Germinal center (tissue), 1 donor: ENCODE measurements around the gene LDLRAD3.
"Not testable (repeated sequence)": the region's sequence is repeated elsewhere in the genome, so short reads cannot be mapped to it uniquely, and the experiment has no call there.

Source experiments
- DNase-seq: peaks from one replicate; pipeline ENCODE4 v3.0.0; 2012; ENCODE audit warnings: mixed read lengths, low spot score

LDLRAD3 gene

DNA sequence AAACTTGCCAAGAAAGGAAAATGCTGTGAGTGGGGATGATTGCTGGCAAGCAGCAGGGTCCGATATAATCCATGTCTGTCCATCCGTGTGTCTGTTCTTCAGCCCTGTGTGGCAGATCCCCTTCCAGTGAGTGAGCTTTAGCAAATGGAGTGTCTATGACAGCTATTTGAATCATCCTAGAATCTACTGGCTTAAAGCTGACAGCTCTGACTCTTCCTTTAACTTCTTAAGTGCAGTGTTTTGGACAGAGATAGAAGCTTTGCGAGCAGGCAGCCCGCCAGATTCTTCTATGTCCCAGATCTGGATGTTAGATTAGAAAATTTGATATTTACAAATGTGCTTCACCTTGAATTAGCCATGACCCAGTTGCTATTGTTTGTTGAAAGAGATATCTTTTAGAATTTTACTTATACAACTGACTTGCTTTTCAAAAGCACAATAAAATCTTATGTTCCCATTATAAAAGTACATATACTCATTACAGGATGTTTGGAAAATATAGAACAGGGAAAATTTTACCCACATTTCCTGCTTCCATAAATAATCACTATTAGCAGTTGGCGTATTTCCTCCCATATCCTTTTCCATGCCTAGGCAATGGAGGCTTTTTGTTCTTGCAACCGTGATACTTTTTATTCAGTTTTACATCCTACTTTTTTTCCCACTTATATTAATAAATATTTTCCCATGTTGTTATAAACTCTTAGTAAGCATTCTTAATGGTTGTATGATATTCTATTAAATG lies 220.8 kb downstream of the LDLRAD3 start:
- no peak for DNase-seq

DNA sequence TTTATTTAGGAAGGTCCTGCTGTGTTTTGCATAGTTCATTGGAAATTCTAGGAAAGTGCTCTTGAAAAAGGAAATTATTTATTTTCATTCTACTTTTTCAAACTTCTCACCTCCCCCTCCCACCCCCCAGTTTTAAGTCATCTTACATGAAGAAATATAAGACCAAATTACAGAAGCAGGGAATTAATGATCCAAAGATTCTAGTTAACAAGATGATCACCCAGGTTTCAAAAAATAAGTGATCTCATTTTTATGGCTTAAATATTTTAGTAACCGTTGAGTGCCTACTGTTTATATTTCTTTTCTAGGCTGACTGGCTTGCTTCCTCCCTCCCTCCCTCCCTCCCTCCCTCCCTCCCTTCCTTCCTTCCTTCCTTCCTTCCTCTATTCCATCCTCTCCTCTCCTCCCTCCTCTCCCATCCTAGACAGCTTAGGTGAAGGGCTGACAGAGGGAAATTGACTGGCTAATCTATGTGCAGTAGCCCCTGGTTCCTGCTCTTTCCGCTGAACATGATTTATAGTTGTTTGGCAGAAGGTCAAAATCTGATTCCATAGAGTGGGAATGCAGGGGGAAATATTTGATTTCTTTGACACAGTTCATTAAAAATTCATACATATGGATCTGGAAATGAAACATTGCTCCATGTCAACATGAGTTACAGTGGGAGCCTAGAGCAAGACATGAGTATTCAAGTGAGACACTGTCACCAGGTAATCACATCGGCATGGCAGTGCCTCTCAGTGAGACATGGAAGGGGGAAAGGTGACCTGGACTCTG lies 221.9 kb downstream of the LDLRAD3 start:
- no peak for DNase-seq

DNA sequence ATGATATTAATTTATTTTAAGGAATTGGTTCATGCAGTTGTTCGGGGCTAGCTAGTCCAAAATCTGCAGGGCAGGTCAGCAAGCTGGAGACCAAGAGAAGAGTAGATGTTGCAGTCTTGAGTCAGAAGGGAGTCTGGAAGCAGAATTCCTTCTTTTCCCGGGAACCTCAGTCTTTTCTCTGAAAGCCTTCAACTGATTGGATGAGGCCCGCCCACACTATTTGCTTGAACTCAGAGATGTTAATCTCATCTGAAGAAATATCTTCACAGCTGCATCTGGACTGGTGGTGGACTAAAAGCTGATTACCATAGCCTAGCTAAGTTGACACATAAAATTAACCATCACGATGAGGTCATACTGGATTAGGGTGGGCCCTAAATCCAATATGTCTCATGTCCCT lies 223.2 kb downstream of the LDLRAD3 start:
- DNase-seq: no peak

DNA sequence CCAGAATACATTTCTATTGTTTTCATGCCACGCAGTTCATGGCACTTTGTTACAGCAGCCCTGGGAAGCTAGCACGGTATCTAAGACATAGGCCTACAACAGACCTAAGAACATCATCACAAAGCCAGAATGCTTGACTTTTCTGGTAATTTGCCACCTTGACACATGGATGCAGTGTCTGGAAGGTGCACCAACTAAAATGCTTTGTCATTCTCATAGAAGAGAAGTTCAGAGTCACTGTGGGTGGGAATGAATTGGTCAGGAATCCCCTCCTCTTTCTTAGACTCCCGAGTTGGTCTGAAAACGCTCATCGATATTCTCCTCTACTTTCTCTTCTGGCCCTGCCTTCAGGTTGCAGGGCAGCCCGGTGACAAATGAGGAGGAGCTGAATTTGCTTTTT lies 223.9 kb downstream of the LDLRAD3 start:
- DNase-seq: no peak

DNA sequence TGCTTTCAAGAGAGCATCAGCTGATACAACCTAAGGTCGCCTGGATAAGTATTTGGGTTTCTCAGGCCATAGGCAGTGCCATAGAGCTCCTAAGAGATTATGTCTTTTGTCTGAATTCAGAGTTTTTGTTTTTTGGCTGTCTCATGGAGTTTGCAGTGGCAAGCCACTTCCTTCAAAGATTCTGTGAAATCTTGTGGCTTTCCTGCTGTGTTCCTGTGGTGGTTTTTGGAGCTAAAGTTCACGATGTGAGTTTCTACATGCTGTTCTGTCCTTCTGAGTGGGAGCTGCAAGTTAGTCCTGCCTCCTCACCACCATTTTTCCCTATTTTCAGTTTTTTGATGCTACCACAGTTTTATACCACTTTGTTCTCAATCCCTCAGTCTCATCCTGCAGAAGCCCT lies 234.0 kb downstream of the LDLRAD3 start:
- no peak for DNase-seq

DNA sequence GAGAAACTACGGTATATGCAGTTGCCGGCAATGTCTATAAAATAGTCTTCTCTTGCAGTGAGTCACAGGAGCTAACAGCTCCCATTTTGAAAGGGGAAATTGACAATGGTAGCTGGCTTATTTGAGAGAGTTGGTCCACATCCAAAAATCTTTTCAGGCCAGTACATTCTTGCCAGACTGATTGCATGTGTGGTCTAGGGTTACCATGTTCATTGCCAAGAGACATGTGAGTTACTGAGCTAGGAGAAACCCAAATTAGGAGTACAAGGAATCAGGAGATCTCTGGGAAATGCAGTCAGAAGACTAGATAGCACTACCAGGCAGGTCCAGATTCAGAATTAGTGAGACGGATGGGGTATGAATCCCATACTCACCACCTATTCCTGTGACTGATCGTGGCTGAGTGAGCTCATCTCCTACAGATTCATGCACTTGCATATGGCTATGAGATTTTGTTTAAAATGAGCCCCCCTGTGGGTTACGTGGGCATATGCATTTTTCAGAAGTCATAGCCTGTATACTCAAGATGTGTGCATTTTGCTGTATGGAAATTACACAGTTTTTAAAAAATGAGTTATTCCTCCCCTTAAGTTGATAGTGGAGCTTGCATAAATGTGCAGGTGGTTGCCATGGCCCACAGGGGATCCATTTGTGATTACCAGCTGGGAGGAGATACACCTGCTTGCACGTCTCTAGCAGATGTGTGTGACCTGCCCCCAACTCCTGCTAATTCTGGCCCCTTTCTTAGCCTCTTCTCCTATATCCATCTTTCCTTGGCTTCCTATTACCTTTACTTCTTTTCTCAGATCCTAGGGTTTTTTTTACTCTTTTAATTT lies 242.7 kb downstream of the LDLRAD3 start:
- DNase-seq: peak; percentile 21

DNA sequence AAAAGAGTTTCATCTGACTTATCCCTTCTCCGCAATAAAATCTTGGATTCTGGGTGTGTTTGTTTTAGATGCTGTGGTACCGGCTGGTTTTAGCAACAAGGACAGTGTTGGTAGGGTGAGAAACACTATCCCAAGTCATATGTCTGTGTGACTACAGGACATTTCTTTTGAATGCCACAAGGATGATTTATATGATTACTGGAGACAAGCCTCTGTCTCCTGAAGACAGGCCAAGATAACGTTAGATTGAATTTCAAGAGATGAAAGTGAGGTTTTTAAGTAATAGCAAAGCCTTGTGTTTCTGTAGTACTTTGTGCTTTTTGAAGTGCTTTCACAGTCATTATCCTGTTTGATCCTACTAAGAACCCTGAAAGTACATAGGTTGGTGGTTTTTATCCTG lies 243.8 kb downstream of the LDLRAD3 start:
- DNase-seq: no peak

DNA sequence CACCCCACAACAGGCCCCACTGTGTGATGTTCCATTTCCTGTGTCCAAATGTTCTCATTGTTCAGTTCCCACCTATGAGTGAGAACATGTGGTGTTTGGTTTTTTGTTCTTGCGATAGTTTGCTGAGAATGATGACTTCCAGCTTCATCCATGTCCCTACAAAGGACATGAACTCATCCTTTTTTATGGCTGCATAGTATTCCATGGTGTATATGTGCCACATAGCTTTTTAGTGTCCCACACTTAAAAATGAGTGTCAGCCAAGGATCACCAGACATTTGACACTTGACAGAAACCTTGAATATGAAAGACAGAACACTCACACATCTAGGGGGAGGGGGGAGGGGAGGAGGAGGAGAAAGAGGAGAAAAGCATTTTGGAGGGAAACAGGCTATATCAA lies 245.9 kb downstream of the LDLRAD3 start:
- not testable (repeated sequence) for DNase-seq

DNA sequence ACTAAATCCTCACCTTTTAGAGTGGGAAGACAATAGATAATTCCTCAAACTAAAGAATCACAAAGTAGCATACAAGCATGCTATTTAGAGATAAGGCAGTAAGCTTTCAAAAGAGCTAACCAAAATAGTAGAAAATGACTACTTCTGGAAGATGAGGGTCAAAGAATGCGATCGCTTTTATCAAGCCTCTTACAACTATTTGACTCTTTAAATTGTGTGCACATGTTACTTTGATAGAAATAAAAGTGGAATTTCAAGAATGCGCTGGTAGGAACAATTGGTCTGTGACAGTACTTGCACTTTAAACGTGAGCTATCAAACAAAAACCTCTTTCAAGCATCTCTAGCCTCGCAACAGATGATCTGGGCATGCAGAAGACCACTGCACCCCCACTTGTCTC lies 248.1 kb downstream of the LDLRAD3 start:
- DNase-seq: no peak

DNA sequence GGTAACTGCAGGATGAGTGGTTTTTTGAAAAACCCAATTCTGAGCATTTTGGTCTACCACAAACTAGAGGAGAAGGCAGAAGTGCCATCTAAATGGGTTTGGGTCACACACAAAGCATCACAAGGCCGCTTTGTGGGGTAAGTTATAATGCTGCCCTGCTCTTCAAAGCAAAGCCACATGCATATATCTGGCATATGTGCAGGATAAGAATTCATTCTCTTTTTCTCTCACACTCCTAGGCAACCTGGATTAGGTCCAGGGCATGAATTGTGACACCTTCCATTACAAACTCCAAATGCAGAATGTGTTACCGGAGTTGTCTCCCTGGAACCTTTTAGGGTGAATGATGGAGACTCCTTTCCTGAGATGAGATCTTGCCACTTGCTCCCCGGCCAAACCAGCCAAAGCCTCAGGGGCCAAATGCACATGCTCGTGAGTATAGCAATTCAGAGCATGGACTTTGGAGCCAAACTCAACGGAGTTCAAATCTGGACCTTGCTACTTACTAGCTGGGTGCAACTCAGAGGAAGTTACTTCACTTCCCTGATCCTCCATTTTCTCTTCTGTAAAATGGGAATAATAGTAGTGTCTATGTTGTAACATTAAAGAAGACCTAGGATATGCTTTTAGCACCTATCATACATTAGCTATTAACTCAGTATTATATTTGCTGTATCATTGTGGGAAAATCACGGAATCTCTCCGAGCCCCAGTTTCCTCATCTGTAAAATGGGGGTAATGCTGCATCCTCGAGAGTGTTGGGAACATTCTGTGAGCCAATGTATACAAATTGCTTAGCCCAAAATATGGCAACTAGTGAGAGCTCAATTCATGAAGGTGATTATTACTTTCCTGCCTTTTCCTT lies 248.8 kb downstream of the LDLRAD3 start:
- DNase-seq: no peak

DNA sequence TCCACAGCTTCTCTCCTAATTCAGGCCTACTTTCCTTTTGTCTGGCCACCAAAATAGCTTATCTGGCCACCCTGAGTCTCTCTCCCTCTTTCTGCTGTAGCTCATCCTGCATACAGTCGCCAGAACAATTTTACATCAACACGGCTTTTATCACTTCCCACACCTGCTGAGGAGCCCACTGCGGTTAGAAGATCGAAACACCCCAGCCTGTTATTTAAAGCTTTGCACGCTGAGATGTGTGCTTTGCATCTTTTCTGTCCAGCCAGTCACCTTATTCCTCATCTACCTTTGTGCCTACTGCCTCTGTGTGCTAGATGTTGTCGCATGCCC lies 249.4 kb downstream of the LDLRAD3 start:
- no peak for DNase-seq

DNA sequence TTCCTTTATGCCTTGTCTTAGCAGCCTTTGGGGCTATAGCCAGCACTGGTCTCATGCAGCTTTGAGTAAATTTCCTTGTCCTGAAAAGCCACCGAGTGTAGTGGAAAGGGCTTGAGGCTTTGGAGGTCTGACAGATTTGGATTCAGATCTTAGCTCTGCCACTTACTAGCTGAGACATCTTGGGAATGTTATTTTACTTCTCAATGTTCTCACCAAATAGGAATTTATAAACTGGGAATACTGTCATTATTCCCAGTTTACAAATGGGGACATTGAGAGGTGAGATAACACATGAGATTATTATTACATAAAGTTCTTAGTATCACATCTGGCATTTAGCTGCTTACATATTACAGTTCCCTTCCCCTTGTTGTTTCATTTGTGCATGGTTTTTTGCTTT lies 249.9 kb downstream of the LDLRAD3 start:
- DNase-seq: no peak

DNA sequence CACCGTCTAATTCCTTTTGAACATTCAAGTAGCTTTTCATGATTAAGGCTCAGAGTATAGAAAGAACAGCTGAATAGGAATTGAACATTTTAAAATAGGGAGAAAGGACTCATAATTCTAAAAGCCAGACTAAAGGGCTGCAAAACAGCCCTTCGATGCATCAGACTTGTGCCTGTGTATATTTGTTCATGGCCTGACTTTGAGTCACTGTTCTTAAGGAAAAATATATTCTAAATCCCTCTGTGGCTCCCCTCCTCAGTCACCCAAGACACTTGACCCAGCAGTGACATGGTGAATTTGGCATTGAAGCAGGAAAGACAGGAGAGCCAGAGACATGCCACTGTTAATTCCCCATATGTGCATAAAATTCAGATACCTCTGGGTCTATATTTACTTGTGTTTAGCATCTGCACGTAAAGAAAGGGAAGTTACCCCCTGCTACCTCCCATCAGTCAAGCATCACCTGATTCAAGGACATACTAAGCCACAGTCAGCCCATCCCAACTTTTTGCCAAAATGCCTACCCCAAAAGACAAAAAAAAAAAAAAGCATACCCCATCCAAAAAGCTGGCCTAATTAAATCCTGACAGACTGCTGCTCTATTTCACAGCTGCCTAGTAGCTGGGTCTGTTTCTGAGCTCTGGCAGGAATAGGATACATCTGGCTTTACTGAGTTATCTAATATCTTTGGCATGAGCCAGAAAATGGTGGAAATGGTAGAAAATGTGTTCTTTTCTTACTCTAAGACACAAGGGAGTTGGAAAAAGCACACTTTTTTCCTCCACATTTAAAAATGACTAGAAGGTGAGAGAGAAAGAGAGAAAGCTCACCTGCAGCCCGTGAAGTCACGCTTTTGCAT lies 251.9 kb downstream of the LDLRAD3 start:
- DNase-seq: no peak

DNA sequence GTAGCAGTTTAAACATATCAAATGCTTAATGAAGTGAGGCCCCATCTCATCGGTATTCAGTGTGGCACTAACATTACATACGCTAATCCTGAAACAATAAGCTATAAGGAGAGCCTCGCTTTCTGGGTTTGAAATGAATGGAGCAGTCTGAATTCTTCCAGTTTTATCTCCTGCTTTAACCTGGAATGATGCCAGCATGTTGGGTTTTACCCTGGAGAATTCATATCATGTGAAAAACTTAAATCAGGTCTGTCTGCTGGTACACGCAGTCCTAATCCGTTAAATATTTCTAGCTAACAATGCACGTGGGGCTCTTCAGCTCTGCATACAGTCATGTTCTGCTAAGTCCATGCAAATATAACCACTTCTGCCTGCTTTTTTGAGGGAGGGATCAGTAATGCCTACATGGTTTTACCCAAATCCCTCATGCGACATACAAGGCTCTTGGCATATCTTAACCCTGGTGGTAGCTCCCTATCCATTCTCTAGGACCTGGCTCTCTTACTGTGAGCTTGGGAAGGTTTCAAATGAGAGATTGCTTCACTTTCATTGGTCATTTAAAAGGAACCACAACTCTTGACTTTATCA lies 252.6 kb downstream of the LDLRAD3 start:
- DNase-seq: peak; percentile 29

DNA sequence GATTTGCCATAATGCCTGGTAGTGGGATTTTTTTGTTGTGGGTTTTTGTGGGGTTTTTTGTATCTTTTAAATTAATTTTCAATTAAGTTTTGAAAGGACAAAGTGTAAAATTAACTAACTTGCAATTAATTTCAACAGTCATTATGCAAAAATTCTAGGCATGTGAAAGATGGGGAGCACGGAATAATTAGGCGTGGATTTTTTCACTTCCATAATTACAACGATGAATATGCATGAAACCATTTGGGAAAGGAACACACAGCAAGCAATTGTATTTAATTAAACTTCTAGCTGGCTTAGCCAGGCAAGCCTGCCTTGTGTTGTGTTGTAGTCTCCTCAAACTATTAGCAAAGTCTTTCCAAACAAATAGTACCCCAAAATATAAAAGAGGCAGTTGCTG lies 257.5 kb downstream of the LDLRAD3 start:
- no peak for DNase-seq

DNA sequence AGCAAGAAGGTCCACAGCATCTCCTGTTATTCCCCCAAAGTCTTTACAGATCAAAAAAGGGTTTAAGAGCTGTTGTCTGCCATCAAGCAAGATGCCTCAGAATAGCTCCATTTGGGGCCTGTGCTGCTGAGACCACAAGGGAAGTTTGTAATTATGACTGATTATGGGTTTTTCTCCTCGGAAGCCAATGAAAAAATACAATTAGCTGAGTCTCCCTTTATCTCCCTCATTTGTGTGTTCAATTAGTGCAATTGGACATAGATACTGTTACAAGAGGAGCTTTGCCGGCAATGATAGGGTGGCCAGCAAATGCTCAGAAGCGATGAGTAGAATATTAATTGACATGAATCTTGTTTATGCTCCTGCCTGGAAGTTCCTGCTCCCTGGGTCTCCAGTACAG lies 261.7 kb downstream of the LDLRAD3 start:
- DNase-seq: no peak

DNA sequence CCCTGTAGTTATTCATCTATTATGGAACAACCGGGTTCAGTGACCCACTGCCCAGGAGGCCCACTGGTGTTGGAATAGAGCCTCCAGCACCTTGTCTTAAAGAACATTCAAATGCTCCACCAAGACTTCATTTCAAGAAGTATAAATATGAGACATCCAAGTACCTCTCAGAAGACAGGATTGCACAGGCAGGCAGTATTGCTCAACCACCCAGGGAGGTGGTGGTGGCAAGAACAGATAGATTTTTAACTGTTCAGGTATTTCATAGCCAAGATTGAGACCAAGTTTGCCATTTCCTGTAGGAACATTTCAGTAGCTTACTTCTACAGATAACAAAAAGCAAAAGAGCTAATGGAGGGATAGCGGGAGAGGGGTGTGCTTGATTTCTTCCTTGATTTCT lies 266.7 kb downstream of the LDLRAD3 start:
- DNase-seq: no peak

DNA sequence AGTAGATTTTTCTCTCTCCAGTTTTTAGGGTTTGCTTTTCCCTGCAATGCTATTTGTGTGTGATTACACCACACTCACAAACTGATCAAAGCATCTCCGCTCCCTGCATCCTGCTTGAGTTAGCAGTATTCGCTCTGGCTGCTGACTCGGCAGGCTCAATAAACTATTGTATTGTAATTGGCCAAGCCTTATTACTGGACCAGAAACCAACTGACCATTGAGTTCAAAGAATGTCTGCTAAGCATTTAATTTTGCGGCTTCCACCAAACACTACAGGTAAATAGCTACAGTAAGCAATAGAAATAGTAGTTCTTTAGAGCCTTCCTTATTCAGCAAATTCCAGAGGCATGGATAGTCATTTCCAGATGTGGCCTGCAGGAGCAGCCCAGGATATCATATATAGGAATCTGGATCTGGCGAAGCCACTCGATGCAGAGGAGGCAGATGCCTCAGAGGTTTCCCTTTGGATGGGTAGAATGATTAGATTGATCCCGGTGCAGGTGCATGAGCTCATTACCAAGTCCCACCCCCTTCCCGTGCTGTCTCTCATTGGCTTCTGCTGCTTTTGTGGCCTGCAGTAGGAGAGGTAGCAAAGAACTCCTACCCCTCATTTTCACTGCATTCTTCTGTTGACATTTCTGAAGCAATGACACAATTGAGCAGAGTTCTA lies 268.0 kb downstream of the LDLRAD3 start:
- no peak for DNase-seq

DNA sequence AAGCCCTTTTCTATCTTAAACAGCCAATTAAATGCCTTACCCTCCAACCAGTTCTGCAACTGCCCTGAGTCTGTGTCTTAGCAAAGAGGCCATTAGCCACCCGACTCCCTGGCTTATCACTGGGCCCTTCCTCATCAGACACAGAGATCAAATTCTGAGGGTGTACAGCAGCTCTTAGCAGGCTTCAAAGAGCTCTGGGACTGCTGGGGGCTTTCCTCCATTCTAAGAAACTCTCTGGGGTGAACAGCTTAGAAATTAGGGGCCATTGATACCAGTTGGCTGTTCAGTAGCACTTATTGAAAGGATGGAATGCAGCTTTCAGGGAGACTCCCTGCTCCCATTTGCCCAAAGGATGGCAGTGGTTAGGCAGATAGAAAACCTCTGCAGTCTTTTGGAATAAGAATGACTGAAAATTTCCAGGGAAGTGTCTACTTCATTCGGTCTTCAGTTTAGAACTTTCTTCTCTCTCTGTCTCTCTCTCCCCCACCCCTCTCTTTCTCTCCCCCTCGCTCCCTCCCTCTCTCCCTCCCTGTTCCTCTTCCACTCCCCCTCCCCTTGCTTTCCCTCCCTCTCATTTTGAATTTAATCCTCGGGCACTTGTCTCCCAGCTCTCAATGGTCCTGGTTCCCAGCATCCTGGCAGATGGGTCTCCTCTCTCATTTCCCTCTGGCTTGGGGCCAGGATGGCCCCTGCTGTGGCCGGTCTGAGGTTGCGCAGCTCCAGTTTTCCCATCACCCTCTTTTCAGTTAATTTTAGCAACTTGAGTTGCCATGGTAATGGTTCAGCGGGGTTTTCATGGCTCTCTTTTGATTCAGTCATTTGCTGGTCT lies 268.9 kb downstream of the LDLRAD3 start:
- no peak for DNase-seq
